ENCODE data around the gene MEIOB.

The MEIOB gene

GRCh38 chr16:1788095-1788707 is 83.8 kb downstream of the MEIOB start:
- no peak for DNase-seq (ENCODE audit: low read depth, low spot score)

- DNase-seq (ENCODE audit: low read depth, low spot score): no peak
Observed at GRCh38 chr16:1787322-1788094, 84.5 kb downstream of the MEIOB start.

- DNase-seq (ENCODE audit: low read depth, low spot score): no peak
Observed at GRCh38 chr16:1787056-1787321, 85.0 kb downstream of the MEIOB start.

GRCh38 chr16:1786242-1787055 is 85.5 kb downstream of the MEIOB start:
- no peak for DNase-seq (ENCODE audit: low read depth, low spot score)

GRCh38 chr16:1785846-1786170 is 86.2 kb downstream of the MEIOB start:
- no peak for DNase-seq (ENCODE audit: low read depth, low spot score)

- DNase-seq (ENCODE audit: low read depth, low spot score): no peak
Observed at GRCh38 chr16:1784977-1785845, 86.8 kb downstream of the MEIOB start.

Data from activated naive CD8-positive, alpha-beta T cell treated with anti-CD3 and anti-CD28 coated beads, Interleukin-2, amount 50 U/mL, for 16 hours (primary cell).